Keratinocyte (primary cell): ENCODE results near the gene ZDHHC4. TPM values are rescaled to one million over a fixed set of nuclear protein-coding genes. Genes with fewer than 3 reads are reported as not detected.

ENCODE experiments used
- DNase-seq: peaks from one replicate; pipeline ENCODE4 v3.0.0-alpha.2; 2011; ENCODE audit warnings: low read depth, missing footprints, low spot score
- FAIRE-seq: peaks from 2 replicates; lab custom pipeline; 2011; peaks lifted over from hg19 to GRCh38; lab: Jason Lieb, UNC
- H2AFZ ChIP-seq: 2 replicates; pipeline ENCODE4 v1.6.0; 2012; ENCODE audit warnings: low read length, control low read depth, inconsistent platforms; ENCODE audit not compliant: control insufficient read depth
- H3K27ac ChIP-seq: 2 replicates; pipeline ENCODE4 v1.5.1; 2011; ENCODE audit warnings: low read length; ENCODE audit not compliant: control insufficient read depth, insufficient read depth
- H3K27me3 ChIP-seq: 3 replicates; pipeline ENCODE4 v1.6.0; 2011; ENCODE audit warnings: low read length; ENCODE audit not compliant: control insufficient read depth, insufficient read depth; ENCODE audit errors: extremely low read depth
- H3K36me3 ChIP-seq, 2 experiments: 2 replicates in 1 of 2; 3 replicates in 1 of 2; pipeline ENCODE4 v1.5.1; 2011; ENCODE audit warnings: low read length in 2 of 2, mild to moderate bottlenecking in 1 of 2; ENCODE audit not compliant: control insufficient read depth in 2 of 2, insufficient read depth in 2 of 2; ENCODE audit errors: extremely low read depth in 1 of 2
- H3K4me1 ChIP-seq: 3 replicates; pipeline ENCODE4 v1.5.1; 2011; ENCODE audit warnings: low read length; ENCODE audit not compliant: control insufficient read depth, insufficient read depth; ENCODE audit errors: extremely low read depth
- H3K4me2 ChIP-seq: 3 replicates; pipeline ENCODE4 v1.6.0; 2011; ENCODE audit warnings: low read depth, low read length; ENCODE audit not compliant: control insufficient read depth, insufficient read depth; ENCODE audit errors: extremely low read depth
- H3K4me3 ChIP-seq, 3 experiments: fragments of 200-600 bp in 1 of 3; sonication (generic) in 1 of 3; 2 replicates in 2 of 3; 3 replicates in 1 of 3; pipeline ENCODE4 v1.5.1; 2011 to 2016; ENCODE audit warnings: low read length in 3 of 3, mild to moderate bottlenecking in 3 of 3, control low read depth in 2 of 3, inconsistent platforms in 1 of 3, low read depth in 1 of 3, mixed read lengths in 1 of 3, mixed run types in 1 of 3, moderate library complexity in 1 of 3; ENCODE audit not compliant: control insufficient read depth in 2 of 3, insufficient read depth in 2 of 3; ENCODE audit errors: extremely low read depth in 1 of 3
- H3K79me2 ChIP-seq: 2 replicates; pipeline ENCODE4 v1.6.0; 2012; ENCODE audit warnings: low read length; ENCODE audit not compliant: control insufficient read depth, insufficient read depth
- H3K9ac ChIP-seq: 3 replicates; pipeline ENCODE4 v1.6.0; 2011; ENCODE audit warnings: low read length; ENCODE audit not compliant: control insufficient read depth, insufficient read depth; ENCODE audit errors: extremely low read depth
- H3K9me1 ChIP-seq: 3 replicates; pipeline ENCODE4 v1.6.0; 2011; ENCODE audit warnings: low read length; ENCODE audit not compliant: control insufficient read depth, insufficient read depth; ENCODE audit errors: extremely low read depth
- H3K9me3 ChIP-seq: 2 replicates; pipeline ENCODE4 v1.5.1; 2012; ENCODE audit warnings: low read depth, low read length; ENCODE audit not compliant: control insufficient read depth
- H4K20me1 ChIP-seq: 3 replicates; pipeline ENCODE4 v1.6.0; 2011; ENCODE audit warnings: low read length; ENCODE audit not compliant: control insufficient read depth, insufficient read depth; ENCODE audit errors: extremely low read depth
- CTCF ChIP-seq, 3 experiments: IDR thresholded peaks in 1 of 3; conservative IDR thresholded peaks in 1 of 3; optimal IDR thresholded peaks in 1 of 3; 2 replicates in 2 of 3; 3 replicates in 1 of 3; pipeline versions ENCODE3 to v1.5.1; 2011; ENCODE audit warnings: low read length in 3 of 3, mild to moderate bottlenecking in 3 of 3, moderate library complexity in 2 of 3, control low read depth in 1 of 3, inconsistent platforms in 1 of 3; ENCODE audit not compliant: insufficient read depth in 2 of 3; ENCODE audit errors: extremely low read depth in 1 of 3
- EZH2 ChIP-seq: IDR thresholded peaks from one replicate; pipeline ENCODE4 v1.6.1; 2012; ENCODE audit warnings: inconsistent platforms, mild to moderate bottlenecking, low read length, moderate library complexity
- dilution Hi-C: fragments of 300-500 bp; cut with MboI; formaldehyde crosslinking; loops from one replicate; pipeline ENCODE4 v1.7.0; 2020; ENCODE audit warnings: low sequenced_read_pairs; ENCODE audit not compliant: extremely low pct_ligation_motif_present
- polyA plus RNA-seq, 5 experiments: library from polyadenylated mRNA; depleted of rRNA in 3 of 5; stranded (reverse) in 3 of 5; stranded (forward) in 1 of 5; unstranded in 1 of 5; fragments of >200 nt; gene quantifications; 1 replicate in 1 of 5; 2 replicates in 3 of 5; 3 replicates in 1 of 5; pipeline versions ENCODE4 v1.2.1 to v1.2.3, GENCODE V29; 2011 to 2012; ENCODE audit warnings: missing spikeins in 2 of 5, low read depth in 1 of 5, low replicate concordance in 1 of 5

ZDHHC4 gene
- polyA plus RNA-seq, 1 donor (not counting 4 experiments of a cell fraction or from before 2014, with no cell fraction given): 50.7 TPM

- dilution Hi-C loops: no loop called here
- no peaks in the 10 kb centered on the region for H3K27me3 ChIP-seq
- no peaks in the 10 kb centered on the region for H3K4me1 ChIP-seq
- H3K79me2 ChIP-seq: no peaks in the 10 kb centered on the region
- no peaks in the 10 kb centered on the region for H3K9me3 ChIP-seq
- no peaks in the 10 kb centered on the region for H3K36me3 ChIP-seq
- DNase-seq: no peak
- no peaks in the 10 kb centered on the region for H3K9me1 ChIP-seq
- H3K27ac ChIP-seq: no peak overlapping the region
- no peaks in the 10 kb centered on the region for H4K20me1 ChIP-seq
- H2AFZ ChIP-seq: no peak overlapping the region
- H3K4me2 ChIP-seq: no peak overlapping the region
- no peak overlapping the region for H3K4me3 ChIP-seq
- no peak for FAIRE-seq
- no peak overlapping the region for H3K9ac ChIP-seq
- TF ChIP-seq EZH2: no peak
- TF ChIP-seq CTCF (optimal IDR thresholded peaks at IDR 0.05 in 1 of 3, IDR thresholded peaks at IDR 0.05 in 1 of 3, conservative IDR thresholded peaks at IDR 0.05 in 1 of 3; ENCODE audit: extremely low read depth in 1 of 3, insufficient read depth in 2 of 3, low read length in 3 of 3): no peak
Measured at GRCh38 chr7:6546498-6547251, 30.6 kb upstream of the ZDHHC4 start.

GRCh38 chr7:6547400-6547799, 29.9 kb upstream of the ZDHHC4 start:
- FAIRE-seq: no peak
- Histone ChIP-seq H3K4me1 (no peaks in the 10 kb centered on the region), H3K79me2 (no peaks in the 10 kb centered on the region), H3K27me3 (no peaks in the 10 kb centered on the region), H4K20me1 (no peaks in the 10 kb centered on the region), H2AFZ (no peak overlapping the region), H3K36me3 (no peaks in the 10 kb centered on the region), H3K9me3 (no peaks in the 10 kb centered on the region), H3K4me3 (no peak overlapping the region), H3K27ac (no peak overlapping the region), H3K9ac (no peak overlapping the region), H3K4me2 (no peak overlapping the region), H3K9me1 (no peaks in the 10 kb centered on the region)
- no peak for DNase-seq
- TF ChIP-seq CTCF (optimal IDR thresholded peaks at IDR 0.05 in 1 of 3, IDR thresholded peaks at IDR 0.05 in 1 of 3, conservative IDR thresholded peaks at IDR 0.05 in 1 of 3; ENCODE audit: extremely low read depth in 1 of 3, insufficient read depth in 2 of 3, low read length in 3 of 3) (no peak), EZH2 (no peak)
- dilution Hi-C loops: no loop called here
